ENCODE measurements around the gene VAMP8.
A peak's percentile ranks its signal among the peaks of the same experiment; 100 is the strongest.
"Not testable (repeated sequence)": the region's sequence is repeated elsewhere in the genome, so short reads cannot be mapped to it uniquely, and the experiment has no call there.

The VAMP8 gene

GRCh38 chr2:85592299-85592698 is 14.9 kb downstream of the VAMP8 start:
- in situ Hi-C loops (cut with HindIII; ENCODE audit: low pct_ligation_motif_present, low pct_unique_long_range_greater_than_20kb, low sequenced_read_pairs); DNase-seq: not testable (repeated sequence)

GRCh38 chr2:85593023-85593422 is 15.6 kb downstream of the VAMP8 start:
- no peak for DNase-seq
- in situ Hi-C loops (cut with HindIII; ENCODE audit: low pct_ligation_motif_present, low pct_unique_long_range_greater_than_20kb, low sequenced_read_pairs) = no loop called here

- in situ Hi-C loops (cut with HindIII; ENCODE audit: low pct_ligation_motif_present, low pct_unique_long_range_greater_than_20kb, low sequenced_read_pairs) = no loop called here
These were observed 17.4 kb downstream of the VAMP8 start for GRCh38 chr2:85594715-85595300.

GRCh38 chr2:85595301-85596025 is 18.1 kb downstream of the VAMP8 start, which contains the start of gene RNF181:
RNF181 (plus strand) TSS chr2:85595745; CDS start chr2:85595764, 19 bp downstream.
- peak; percentile 99 for DNase-seq

More at GRCh38 chr2:85594715-85595300, 17.4 kb downstream of the VAMP8 start:
- no peak for DNase-seq

GRCh38 chr2:85596026-85596333 is 18.6 kb downstream of the VAMP8 start:
- in situ Hi-C loops (cut with HindIII; ENCODE audit: low pct_ligation_motif_present, low pct_unique_long_range_greater_than_20kb, low sequenced_read_pairs) = no loop called here
- no peak for DNase-seq

More at GRCh38 chr2:85595301-85596025, 18.1 kb downstream of the VAMP8 start, which contains the start of gene RNF181:
- in situ Hi-C loops (cut with HindIII; ENCODE audit: low pct_ligation_motif_present, low pct_unique_long_range_greater_than_20kb, low sequenced_read_pairs) = no loop called here

GRCh38 chr2:85596486-85597143 is 19.2 kb downstream of the VAMP8 start:
- in situ Hi-C loops (cut with HindIII; ENCODE audit: low pct_ligation_motif_present, low pct_unique_long_range_greater_than_20kb, low sequenced_read_pairs) = no loop called here
- no peak for DNase-seq

GRCh38 chr2:85597241-85597640 is 19.9 kb downstream of the VAMP8 start:
- in situ Hi-C loops (cut with HindIII; ENCODE audit: low pct_ligation_motif_present, low pct_unique_long_range_greater_than_20kb, low sequenced_read_pairs) = no loop called here
- no peak for DNase-seq

- in situ Hi-C loops (cut with HindIII; ENCODE audit: low pct_ligation_motif_present, low pct_unique_long_range_greater_than_20kb, low sequenced_read_pairs) = no loop called here
- no peak for DNase-seq
These were observed 21.4 kb downstream of the VAMP8 start for GRCh38 chr2:85598594-85599340.

- in situ Hi-C loops (cut with HindIII; ENCODE audit: low pct_ligation_motif_present, low pct_unique_long_range_greater_than_20kb, low sequenced_read_pairs) = no loop called here
- no peak for DNase-seq
These were observed 22.3 kb downstream of the VAMP8 start for GRCh38 chr2:85599468-85600234.

GRCh38 chr2:85600235-85600575 is 22.8 kb downstream of the VAMP8 start:
- no peak for DNase-seq
- in situ Hi-C loops (cut with HindIII; ENCODE audit: low pct_ligation_motif_present, low pct_unique_long_range_greater_than_20kb, low sequenced_read_pairs) = no loop called here

GRCh38 chr2:85600951-85601770 is 23.8 kb downstream of the VAMP8 start:
- DNase-seq = no peak
- in situ Hi-C loops (cut with HindIII; ENCODE audit: low pct_ligation_motif_present, low pct_unique_long_range_greater_than_20kb, low sequenced_read_pairs) = no loop called here

- peak; percentile 50 for DNase-seq
- in situ Hi-C loops (cut with HindIII; ENCODE audit: low pct_ligation_motif_present, low pct_unique_long_range_greater_than_20kb, low sequenced_read_pairs) = no loop called here
These were observed 24.5 kb downstream of the VAMP8 start for GRCh38 chr2:85601771-85602475.

GRCh38 chr2:85602476-85603234 is 25.3 kb downstream of the VAMP8 start, which contains the start of gene TMEM150A:
TMEM150A (minus strand) TSS chr2:85602698; CDS start chr2:85601948, 750 bp downstream.
- in situ Hi-C loops (cut with HindIII; ENCODE audit: low pct_ligation_motif_present, low pct_unique_long_range_greater_than_20kb, low sequenced_read_pairs) = no loop called here
- peak; percentile 93 for DNase-seq

- in situ Hi-C loops (cut with HindIII; ENCODE audit: low pct_ligation_motif_present, low pct_unique_long_range_greater_than_20kb, low sequenced_read_pairs); DNase-seq: not testable (repeated sequence)
These were observed 26.7 kb downstream of the VAMP8 start for GRCh38 chr2:85604133-85604444.

GRCh38 chr2:85604568-85605339 is 27.4 kb downstream of the VAMP8 start:
- no peak for DNase-seq
- in situ Hi-C loops (cut with HindIII; ENCODE audit: low pct_ligation_motif_present, low pct_unique_long_range_greater_than_20kb, low sequenced_read_pairs) = no loop called here

Data from ACHN (cell line).